Liver (tissue), 3 donors: ENCODE data around the gene CD81.

Experiments
- CTCF ChIP-seq: fragments of 150-350 bp; IDR thresholded peaks from 2 replicates; pipeline ENCODE4 v1.5.1; 2017; ENCODE audit warnings: improper control_type of control experiment, low read depth, low read length; ENCODE audit not compliant: missing input control
- GABPA ChIP-seq, 2 donors: IDR thresholded peaks in 1 of 2; conservative IDR thresholded peaks in 1 of 2; 2 replicates each; pipeline ENCODE4 v1.6.1; 2016; ENCODE audit warnings: antibody characterized with exemption in 2 of 2, mild to moderate bottlenecking in 1 of 2, moderate library complexity in 1 of 2
- HNF4G ChIP-seq: IDR thresholded peaks from 2 replicates; pipeline ENCODE4 v1.6.1; 2016; ENCODE audit warnings: antibody characterized with exemption
- RAD21 ChIP-seq, 2 donors: IDR thresholded peaks; 2 replicates each; pipeline ENCODE4 v1.6.1; 2016; ENCODE audit warnings: antibody characterized with exemption in 2 of 2, mild to moderate bottlenecking in 2 of 2
- REST ChIP-seq: IDR thresholded peaks from 2 replicates; pipeline ENCODE4 v1.6.1; 2016; ENCODE audit warnings: antibody characterized with exemption, mild to moderate bottlenecking
- SP1 ChIP-seq: IDR thresholded peaks from 2 replicates; pipeline ENCODE4 v1.6.1; 2018; ENCODE audit warnings: antibody characterized with exemption, mild to moderate bottlenecking
- TAF1 ChIP-seq: conservative IDR thresholded peaks from 2 replicates; pipeline ENCODE4 v1.6.1; 2016; ENCODE audit warnings: antibody characterized with exemption, mild to moderate bottlenecking
- YY1 ChIP-seq: IDR thresholded peaks from 2 replicates; pipeline ENCODE4 v1.6.1; 2016; ENCODE audit warnings: antibody characterized with exemption, mild to moderate bottlenecking
- donor health status: healthy.
- donor health status: healthy.

- TF ChIP-seq CTCF, result no peak
- no peak for TF ChIP-seq RAD21 (IDR thresholded peaks at IDR 0.05)
- no peak for TF ChIP-seq SP1
- no peak for TF ChIP-seq HNF4G
- TF ChIP-seq TAF1, result no peak
- no peak for TF ChIP-seq REST
- no peak for TF ChIP-seq GABPA (IDR thresholded peaks at IDR 0.05 in 1 of 2, conservative IDR thresholded peaks at IDR 0.05 in 1 of 2)
- TF ChIP-seq YY1, result no peak
Observed at GRCh38 chr11:2381494-2382128, 4.5 kb downstream of the CD81 start.
